NCI-H1048 (cell line): ENCODE results near the gene FPR3.
A peak's percentile ranks its signal among the peaks of the same experiment; 100 is the strongest.
"Not testable (repeated sequence)": the region's sequence is repeated elsewhere in the genome, so short reads cannot be mapped to it uniquely, and the experiment has no call there.

Source experiments
- DNase-seq: peaks from one replicate; lab custom pipeline; 2025; lab: John Stamatoyannopoulos, UW

The FPR3 gene, protein sequence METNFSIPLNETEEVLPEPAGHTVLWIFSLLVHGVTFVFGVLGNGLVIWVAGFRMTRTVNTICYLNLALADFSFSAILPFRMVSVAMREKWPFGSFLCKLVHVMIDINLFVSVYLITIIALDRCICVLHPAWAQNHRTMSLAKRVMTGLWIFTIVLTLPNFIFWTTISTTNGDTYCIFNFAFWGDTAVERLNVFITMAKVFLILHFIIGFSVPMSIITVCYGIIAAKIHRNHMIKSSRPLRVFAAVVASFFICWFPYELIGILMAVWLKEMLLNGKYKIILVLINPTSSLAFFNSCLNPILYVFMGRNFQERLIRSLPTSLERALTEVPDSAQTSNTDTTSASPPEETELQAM

GRCh38 chr19:51794885-51795490 is at the start of gene FPR3:
TSS of gene FPR3 (plus strand) at chr19:51795157. CDS start at chr19:51823749, 28,592 bp downstream.
- DNase-seq, result no peak

DNA sequence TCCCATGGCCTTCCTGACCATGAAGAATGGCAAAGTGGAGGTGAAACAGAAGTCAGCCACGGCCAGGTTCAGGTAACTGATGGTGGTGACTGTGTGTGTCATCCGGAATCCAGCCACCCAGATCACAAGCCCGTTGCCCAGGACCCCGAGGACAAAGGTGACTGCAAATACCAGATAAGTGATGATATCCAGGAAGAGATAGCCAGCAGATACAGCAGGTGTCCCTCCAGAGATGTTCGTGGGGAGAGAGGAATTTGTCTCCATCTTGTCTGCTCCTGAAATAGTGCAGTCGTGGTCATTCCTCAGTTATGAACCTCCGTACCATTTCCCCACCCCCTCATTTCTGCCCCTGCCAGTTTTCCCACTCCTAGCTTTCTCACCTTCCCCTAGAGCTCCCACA is 48.2 kb upstream of the FPR3 start:
- no peak for DNase-seq

- DNase-seq, result no peak
Measured at GRCh38 chr19:51749979-51750378, 45.0 kb upstream of the FPR3 start.

DNA sequence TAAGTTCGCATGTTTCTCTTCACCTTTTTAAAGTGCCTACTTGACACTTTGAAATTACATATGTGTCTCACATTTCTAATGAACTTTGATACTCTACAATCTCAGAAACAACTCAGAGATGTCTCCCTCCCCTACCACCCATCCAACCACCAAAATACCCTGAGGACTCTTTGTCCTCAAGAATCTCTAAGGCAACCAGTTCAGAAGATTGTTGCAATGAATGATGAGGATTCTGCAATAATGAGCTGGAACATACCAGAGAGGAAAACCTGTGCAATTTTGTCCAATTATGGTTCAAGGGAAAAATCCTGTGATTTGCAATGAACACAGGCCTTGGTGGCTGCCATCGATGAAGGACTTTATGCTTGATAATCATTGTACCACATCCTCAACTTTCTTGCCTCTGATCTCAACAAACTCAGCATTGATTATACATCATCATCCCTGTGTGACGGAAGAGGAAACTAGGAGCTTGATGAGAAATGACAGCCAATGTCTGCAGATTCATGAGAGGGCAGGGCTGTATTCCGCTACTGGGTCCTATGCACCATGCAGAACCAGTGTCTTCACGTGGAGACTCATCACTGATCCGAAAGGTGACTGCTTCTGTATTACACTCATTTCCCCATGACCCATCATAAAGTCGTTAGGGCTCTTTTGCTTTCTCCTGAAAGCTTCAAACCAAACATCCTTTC is 44.4 kb upstream of the FPR3 start:
- DNase-seq, result no peak

DNA sequence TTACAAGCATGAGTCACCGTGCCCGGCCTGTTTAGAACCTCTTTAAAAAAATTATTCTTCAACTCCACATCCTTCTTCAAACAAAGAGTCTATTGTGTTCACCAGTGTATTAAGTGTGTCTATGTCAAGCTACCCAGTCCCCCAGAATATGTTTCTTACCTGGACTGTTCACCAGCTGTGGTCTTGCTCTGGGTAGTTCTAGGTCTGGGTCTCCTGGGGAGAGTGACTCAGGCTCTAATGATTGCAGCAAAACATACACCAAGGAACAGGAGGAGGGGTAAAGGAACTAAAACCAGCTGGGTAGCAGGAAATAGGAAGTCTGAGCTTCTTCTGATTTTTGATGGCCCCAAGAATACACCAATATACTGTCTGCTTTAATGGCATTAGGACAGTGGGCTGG is 43.3 kb upstream of the FPR3 start, which contains the start of gene FPR1:
Gene FPR1 (minus strand): TSS at position 224 of the 400 bp plus-strand sequence. CDS start 4,884 bp downstream, outside the sequence.
- no peak for DNase-seq

DNA sequence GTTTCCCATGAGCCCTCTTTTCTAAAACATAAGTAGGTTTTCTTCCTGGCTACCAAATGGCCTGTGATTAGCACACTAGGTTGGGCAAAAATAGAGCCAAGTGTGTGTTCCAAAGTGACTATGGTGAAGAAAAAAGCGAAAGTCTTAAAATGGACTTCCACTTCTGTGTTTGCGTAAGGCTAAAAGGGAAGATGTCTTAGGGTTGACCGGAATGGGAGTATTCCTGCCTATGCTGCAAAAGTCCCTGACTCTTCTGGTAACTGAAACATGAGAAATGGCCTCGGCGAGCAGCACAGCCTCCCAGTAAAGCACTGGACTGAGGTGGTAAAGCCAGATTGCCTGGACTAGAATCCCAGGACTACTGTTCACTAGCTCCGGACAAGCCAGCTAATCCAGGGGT is 40.8 kb upstream of the FPR3 start:
- no peak for DNase-seq

DNA sequence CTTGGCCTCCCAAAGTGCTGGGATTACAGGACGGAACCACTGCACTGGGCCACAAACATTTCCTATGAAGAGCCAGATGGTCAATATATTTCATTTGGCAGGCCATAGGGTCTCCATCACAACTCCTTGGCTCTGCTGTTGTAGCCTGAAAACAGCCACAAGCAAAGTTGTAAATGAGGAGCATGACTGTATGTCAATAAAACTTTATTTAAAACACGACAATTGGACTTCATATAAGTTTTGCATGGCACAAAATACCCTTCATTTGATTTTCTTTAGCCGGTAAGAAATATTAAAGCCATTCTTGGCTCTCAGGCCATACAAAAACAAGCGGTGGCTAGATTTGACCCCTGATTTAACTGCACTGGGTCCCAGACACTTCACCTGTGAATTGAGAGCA is 40.2 kb upstream of the FPR3 start:
- no peak for DNase-seq

GRCh38 chr19:51755571-51755970 is 39.4 kb upstream of the FPR3 start:
- DNase-seq, result no peak

GRCh38 chr19:51760697-51761356 is 34.1 kb upstream of the FPR3 start, which contains the start of gene FPR2:
TSS of gene FPR2 (plus strand) at chr19:51761180. CDS start at chr19:51768659, 7,479 bp downstream.
- no peak for DNase-seq

DNA sequence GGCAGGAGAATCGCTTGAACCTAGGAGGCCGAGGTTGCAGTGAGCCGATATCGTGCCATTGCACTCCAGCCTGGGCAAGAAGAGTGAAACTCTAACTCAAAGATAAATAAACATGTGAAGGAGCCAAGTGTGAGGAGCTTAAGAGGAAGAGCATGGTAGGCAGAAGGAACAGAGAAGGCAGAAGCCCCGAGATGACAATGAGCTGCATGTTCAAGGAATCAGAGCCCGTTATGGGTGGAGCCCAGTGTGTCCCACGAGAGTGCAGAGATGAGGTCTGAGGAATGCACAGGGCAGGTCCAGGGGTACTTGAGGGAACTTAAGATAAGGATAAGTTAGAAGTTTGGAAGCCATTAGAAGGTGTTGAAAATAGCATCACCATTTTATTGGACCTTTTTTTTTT is 33.3 kb upstream of the FPR3 start:
- DNase-seq, result no peak

DNA sequence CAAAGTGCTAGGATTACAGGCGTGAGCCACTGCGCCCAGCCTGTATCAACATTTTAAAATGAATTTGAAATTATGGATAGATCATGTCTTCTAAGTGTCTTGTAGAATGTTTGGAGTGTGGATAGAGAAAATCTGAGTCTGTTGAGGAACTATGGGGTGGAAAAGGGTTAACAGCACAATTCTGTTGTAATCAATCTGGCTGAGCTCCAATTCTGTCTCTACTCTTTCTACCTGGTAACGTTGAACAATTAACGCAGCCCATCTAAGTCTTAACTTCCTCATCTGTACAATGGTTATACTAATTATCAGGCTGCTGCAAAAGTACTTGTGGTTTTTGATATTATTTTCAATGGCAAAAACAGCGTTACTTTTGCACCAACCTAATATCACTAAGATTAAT is 29.9 kb upstream of the FPR3 start:
- DNase-seq, result no peak

- DNase-seq, result no peak
Measured at GRCh38 chr19:51766461-51766860, 28.5 kb upstream of the FPR3 start.

DNA sequence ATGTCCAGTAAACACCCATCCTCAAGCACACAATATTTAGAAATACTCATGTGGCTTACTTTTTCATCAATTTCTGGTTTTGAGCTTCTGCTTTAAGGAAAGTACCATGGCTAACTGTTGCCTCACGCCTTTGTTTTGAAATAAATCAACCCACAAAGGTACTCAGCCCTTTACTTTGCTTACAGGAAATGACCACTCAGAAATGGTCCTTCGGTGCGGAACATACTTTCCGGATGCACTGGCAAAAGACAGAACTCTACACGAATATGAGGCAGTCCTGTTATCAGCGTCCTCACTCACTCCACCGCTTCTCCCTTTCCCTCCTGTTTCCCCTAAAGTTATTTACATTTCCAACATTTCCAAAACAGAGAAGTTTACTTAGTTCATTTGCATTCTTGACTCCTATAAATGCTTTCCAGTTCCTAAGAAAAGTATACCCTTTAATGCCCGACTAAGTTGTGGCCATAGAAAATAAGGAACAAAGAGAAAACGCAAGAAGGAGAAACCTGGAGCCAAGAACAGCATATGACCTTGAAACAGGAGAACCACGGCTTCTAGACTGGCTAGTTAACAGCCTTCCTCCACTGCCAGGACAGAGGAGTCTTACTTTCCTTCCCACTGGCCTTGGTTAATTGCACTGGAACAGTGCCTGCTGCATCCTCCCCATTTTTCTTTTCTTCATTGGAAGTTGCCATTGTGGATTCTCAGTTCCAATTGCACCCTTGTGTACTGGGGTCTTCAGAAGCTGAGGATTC is 23.4 kb upstream of the FPR3 start:
- no peak for DNase-seq

GRCh38 chr19:51772977-51773376 is 22.0 kb upstream of the FPR3 start:
- no peak for DNase-seq

- not testable (repeated sequence) for DNase-seq
Measured at GRCh38 chr19:51776561-51776960, 18.4 kb upstream of the FPR3 start.

- DNase-seq, result peak; percentile 30
Measured at GRCh38 chr19:51777570-51778462, 17.1 kb upstream of the FPR3 start.

DNA sequence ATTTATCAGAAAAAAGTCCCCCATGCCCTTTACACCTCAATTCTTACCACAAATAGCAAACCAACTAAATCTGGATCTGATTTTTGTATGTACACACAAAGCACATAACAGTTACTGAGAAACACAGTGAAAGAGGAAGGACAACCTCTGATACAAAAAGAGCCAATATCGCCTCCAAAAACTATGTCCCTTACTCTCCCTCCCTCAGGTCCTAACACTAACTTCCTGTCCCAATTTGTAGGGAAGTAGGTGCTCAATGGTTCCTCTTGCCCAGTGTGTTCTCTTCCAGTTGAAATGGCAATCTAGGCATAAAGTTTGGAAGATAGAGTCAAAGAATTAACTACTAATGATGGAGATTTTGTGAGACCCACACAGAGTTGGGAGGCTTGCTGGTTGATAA is 15.8 kb upstream of the FPR3 start:
- no peak for DNase-seq

DNA sequence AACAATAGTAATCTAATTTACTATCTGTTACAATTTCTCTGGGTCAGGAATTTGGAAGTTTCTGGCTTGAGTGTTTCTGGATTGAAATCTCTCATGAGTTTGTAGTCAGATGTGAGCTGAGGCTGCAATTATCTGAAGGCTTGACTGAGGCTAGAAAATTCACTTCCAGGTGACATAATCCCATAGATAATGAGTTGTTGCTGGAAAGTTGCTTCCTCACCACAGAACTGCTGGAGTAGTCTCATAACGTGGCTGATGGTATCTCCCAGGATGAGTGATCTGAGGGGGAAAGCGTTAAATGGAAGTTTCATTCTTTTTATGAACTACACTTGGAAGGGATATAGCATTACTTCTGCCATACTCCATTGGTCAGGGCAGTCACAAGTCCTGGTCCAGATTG is 15.3 kb upstream of the FPR3 start:
- DNase-seq, result no peak

- DNase-seq, result no peak
Measured at GRCh38 chr19:51780270-51780669, 14.7 kb upstream of the FPR3 start.

DNA sequence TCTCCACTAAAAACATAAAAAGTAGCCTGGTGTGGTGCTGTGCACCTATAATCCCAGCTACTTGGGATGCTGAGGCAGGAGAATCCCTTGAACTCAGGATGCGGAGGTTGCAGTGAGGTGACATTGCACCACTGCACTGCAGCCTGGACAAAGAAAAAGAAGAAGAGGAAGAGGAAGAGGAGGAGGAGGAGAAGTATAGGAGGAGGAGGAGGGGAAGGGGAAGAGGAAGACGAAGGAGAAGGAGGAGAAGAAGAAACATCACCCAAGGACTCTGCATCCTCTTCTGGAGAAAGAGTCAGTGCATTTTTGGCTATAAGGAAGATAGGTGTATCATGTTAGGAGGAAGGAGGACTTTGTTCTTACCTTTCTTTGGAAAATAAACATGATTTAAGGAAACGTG is 13.0 kb upstream of the FPR3 start:
- DNase-seq, result no peak

DNA sequence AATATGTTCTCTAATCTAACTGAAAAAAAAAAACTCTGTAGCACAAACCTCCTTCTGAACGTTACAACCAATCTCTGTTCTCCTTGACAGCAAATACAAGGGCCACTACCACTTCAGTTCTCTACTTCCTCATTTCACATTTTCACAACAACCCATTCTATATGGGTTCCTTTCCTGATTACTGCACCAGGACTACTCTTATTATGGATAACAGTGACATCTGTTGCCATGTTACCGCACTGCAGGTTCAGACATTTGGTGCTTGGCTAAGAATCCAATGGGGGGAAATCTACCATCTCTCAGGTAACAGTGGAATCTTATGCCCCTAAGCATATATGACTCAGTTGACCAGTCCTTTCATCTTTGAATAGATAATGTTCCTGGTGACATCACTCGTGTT is 11.6 kb upstream of the FPR3 start:
- no peak for DNase-seq
